Measurements from ENCODE around the gene TRIM15.
"Not testable (repeated sequence)": the region's sequence is repeated elsewhere in the genome, so short reads cannot be mapped to it uniquely, and the experiment has no call there.

Gene TRIM15

DNA sequence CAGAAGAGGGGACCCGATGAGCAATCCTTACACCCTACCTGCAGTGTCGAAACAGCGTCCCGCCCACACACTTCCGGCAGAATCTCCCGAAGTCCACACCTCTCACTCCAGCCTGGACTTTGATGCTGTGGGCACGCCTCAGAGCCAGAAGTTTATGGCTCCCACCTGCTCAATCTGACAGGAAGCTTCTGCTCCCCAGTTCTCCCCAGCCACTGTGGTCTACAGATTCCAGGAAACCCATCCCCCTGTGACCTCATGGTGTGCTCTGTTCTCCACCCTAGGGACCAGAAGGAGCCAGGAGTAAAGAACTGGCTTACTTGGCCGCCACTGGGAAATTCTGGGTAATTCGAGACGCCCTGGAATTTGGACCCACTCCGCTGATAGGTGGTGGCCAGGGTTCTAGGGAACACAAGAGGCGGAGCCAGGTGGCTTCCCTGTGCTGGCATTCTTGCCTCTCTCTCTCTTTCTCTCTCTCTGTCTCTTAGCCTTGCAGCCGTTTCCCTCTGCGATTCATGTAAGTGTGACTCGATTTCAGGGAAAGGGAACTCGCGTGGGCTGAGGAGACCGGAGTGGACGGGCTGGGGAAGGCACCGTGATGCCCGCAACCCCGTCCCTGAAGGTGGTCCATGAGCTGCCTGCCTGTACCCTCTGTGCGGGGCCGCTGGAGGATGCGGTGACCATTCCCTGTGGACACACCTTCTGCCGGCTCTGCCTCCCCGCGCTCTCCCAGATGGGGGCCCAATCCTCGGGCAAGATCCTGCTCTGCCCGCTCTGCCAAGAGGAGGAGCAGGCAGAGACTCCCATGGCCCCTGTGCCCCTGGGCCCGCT lies at the start of gene TRIM15:
Gene TRIM15, plus strand, starts transcription at position 457 of the 828 bp plus-strand sequence. Its CDS starts 139 bp downstream, at position 596.
- DNase-seq: peak; percentile 73 to 78

GRCh38 chr6:30113841-30114240 lies 49.5 kb upstream of the TRIM15 start:
- DNase-seq: no peak

GRCh38 chr6:30116724-30117123 lies 46.6 kb upstream of the TRIM15 start:
- no peak for DNase-seq

GRCh38 chr6:30118691-30119090 lies 44.7 kb upstream of the TRIM15 start:
- DNase-seq: not testable (repeated sequence)

DNA sequence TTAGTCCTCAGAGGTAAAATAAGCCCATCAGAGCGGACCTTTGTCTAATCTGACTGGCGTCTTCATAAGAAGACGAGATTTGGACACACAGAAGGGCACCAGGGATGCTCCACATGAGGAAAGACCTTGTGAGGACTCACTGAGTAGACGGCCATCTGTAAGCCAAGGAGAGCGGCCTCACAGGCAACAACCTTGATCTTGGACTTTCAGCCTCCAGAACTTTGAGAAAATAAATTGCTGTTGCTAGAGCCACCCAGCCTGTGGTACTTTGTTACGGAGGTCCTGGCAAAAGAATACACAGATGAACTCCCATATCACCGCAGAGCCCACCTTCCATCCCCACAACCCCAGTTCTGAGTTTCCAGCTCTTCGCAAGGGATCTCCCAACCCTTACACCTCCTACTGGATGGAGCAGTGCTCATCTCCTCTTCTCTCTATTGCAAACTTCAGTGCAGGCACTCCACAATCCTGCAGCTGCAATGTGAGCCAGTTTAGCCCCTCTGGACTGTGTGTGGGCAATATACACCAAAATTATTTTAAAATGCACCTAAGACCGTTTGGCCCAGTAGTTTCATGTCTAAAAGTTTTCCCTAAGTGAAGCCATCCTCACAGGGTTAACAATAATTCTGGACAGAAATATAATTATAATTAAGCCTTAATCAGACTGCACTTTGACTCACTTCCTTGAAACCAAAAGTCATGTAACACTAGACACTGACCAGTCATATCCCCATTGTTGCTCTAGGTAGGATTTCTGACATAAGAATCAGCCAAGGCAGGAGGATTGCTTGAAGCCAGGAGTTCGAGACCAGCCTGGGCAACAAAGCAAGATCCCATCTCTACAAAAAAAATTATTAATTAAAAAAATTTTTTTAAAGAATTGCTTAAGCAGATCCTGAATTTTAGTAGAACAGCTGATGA lies 41.6 kb upstream of the TRIM15 start:
- DNase-seq: no peak

GRCh38 chr6:30122515-30122914 lies 40.8 kb upstream of the TRIM15 start:
- no peak for DNase-seq

DNA sequence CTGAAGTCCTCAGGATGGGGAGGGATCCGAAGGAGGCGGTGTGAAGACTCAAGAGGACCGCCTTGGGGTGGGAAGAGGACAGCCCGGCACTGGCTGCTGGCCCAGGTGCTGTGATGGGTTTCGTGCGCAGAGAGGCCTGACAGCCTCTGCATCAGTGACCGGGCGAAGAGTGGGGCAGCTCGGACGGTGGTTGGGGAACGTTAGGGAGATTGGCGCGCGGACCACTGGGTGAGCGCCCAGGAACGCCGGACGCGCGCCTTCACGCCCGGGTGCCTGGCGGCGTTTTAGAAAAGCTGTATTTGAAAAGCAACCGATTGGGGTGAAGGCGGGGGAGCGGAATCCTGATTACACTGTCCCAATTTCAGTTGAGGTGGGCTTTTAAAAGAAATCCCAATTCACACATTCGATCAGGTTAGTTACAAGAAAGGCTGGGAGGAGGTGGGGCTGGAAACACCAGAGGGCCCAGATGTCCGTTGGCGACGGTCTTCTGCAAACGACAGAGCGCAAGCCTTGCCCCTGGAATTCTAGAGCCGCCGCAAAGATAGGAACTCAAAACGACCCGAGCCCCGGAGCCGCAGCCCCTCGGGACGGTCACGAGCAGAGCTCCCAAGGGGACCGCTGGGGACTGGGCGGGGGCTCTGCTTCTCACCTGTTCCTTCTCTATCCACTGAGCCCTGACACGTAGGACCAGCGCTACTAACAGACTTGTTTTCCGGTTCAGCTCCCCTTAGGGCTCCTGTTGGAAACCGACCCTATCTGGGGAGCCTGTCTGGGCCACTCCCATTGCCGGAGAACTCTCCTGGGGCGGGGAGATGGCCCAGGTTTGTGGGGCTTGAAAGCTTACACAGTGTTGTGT lies 35.9 kb upstream of the TRIM15 start:
- DNase-seq: no peak

DNA sequence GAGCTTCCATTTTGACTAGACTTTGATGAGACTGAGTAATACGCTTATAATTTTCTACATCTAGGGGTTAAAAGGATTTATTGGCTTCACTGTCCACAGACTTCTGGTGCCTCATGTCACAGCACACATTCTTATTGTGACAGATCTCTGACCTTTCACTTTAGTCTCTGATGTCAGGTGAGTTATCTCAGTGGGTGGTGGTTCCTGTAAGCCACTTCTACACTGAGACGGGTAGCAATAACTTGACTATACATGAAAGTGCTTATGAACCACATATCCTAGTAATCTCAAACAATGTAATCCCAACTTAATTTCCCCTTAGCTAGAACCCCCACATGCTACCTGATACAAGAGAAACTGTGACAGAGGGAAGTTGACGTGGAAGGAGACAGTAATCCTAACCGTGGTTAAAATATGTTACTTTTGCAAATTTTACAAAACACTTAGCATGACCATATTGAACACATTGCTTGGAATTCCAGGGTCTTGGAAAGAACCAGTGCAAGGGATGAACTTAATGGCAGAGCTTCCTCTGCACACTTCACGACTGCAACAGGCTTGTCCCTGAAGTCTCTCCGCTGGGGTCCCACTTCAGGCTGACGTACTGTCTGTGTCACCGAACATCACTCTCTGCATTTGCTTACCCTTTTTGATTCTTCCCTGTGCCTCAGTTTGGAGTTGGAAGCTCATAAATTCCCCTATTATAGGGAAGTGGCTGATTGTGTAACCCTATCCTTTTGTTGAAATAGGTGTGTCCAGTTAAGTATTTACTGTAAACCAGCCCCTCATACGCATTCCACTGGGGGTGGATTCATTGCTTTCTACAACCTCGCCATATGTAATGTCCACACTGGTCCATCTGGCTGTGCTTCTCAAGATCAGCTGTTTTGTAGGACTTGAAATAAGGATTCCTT lies 33.8 kb upstream of the TRIM15 start:
- no peak for DNase-seq

DNA sequence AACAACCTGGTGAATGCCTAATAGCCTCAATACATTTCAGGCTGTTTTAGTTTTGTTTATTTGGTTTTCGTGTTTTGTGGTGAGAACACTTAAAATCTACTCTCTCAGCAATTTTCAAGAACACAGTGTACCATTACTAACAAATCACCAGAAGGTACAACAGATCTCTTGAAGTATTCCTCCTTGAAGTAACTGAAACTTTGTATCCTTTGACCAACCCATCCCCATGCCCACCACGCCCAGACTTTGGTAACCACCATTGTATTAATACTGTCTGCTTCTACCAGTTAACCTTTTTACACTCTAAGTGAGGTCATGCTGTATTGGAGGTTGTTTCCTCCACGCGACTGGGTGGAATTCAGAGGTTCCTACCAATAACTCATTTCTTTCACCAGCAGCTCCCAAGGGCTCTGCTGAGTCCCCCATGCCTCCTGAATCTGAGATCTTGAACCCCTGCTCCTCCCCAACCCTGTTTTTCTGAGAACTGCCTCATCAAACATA lies 33.1 kb upstream of the TRIM15 start:
- DNase-seq: no peak

- peak; percentile 58 to 64 for DNase-seq
Observed at GRCh38 chr6:30130887-30131862, 32.2 kb upstream of the TRIM15 start.

DNA sequence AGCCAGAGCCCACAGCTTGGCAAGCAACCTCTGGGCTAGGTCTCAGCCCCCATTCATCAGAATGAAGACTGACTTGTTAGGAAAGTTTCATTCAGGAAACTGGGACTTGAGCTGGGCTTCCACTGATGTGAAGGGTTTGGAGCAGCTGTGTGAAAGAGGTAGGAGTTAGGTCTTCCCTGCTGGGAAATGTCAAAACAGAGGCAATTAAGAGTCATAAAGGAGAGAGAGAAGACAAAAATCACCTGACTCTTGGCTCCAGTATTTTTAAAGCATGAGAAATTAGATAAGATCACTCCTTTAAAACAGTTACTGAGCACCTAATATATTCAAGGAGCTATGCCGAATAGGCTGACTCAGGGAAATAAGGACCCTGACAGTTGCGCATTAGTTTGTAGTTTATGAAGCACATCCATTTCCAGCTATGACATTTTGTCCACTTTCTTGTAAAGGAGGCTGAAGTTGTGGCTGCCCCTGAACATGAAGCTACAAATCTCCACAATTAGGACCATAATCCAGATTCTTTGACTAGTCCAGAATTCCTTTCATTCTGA lies 31.3 kb upstream of the TRIM15 start:
- no peak for DNase-seq

DNA sequence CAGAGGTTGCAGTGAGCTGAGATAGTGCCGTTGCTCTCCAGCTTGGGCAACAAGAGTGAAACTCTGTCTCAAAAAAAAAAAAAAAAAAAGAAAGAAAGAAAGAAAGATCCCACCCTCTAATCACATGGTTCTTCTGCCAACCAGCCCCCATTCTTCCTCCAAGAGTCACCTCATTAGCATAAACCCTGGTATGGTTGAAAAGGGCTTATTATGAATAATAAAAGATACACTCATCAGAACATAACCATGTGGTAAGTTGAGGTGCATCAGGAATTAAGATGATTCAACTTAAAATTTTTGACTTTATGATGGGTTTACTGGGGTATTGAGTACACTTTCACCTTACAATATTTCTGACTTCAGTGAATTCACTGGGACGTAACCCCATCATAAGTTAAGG lies 28.2 kb upstream of the TRIM15 start:
- DNase-seq: no peak

GRCh38 chr6:30135757-30136156 lies 27.6 kb upstream of the TRIM15 start, which contains the start of gene TRIM40:
TRIM40 (plus strand) TSS chr6:30136140; CDS start chr6:30137037, 897 bp downstream.
- no peak for DNase-seq

GRCh38 chr6:30136570-30137286 lies 26.6 kb upstream of the TRIM15 start:
- DNase-seq: peak in 1 of 2 experiments; percentile 28

DNA sequence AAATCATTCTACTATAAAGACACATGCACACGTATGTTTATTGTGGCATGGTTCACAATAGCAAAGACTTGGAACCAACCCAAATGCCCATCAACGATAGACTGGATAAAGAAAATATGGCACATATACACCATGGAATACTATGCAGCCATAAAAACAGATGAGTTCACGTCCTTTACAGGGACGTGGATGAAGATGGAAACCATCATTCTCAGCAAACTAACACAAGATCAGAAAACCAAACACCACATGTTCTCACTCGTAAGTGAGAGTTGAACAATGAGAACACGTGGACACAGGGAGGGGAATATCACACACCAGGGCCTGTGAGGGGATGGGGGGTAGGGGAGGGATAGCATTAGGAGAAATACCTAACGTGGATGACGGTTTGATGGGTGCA lies 23.1 kb upstream of the TRIM15 start:
- DNase-seq: not testable (repeated sequence)

GRCh38 chr6:30142665-30143064 lies 20.7 kb upstream of the TRIM15 start:
- DNase-seq: no peak

DNA sequence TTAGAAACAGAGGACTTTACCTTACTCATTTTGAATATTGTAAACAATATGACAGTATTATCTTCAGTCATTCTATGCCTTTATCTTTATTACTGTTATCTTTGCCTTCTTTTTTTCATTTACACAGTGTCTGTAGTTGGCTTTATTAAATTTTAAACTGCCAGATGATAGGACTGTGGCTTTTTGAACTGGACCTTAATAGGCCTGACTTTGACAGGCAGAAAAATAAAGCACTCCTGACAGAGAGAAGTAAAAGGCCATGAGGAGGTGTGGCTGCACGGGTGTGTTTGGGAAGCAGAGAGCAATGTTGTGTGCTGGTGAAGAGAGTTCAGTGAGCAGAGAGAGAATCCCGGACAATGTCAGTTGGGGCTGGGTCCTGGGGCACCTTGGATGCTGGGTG lies 19.6 kb upstream of the TRIM15 start:
- DNase-seq: no peak

GRCh38 chr6:30144811-30145210 lies 18.5 kb upstream of the TRIM15 start:
- no peak for DNase-seq

- no peak for DNase-seq
Observed at GRCh38 chr6:30145818-30146217, 17.5 kb upstream of the TRIM15 start.
